Measurements from ENCODE around the gene MARCKSL1. TPM values are rescaled to one million over a fixed set of nuclear protein-coding genes. Genes with fewer than 3 reads are reported as not detected.

MARCKSL1 gene
- total RNA-seq, 1 experiment from 2014 or later = 91.5 TPM

DNA sequence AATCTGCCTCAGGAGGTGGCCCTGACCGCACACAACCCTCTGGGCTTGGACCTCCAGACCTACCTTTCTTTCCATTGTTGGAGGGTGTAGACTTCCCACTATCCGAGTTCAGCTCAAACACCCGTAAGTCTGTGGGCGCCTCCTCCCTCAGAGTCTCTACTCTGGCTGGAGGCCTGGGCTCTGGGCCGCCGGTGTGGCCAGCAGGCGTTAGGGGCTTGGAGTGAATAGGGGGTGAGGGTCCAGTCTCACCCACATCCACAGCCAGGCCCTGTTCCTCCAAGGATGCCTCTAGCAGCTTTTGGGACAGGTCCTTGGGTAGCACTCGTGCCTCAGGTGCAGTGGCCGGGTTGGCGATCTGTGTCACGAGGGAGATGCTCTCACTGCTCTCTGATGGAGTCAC, 40.2 kb upstream of the MARCKSL1 start:
- H3K36me3 ChIP-seq (ENCODE audit: low read depth) = peaks cover 42% of the 10 kb centered on the region
- H3K27me3 ChIP-seq (ENCODE audit: insufficient read depth, low read depth) = no peaks in the 10 kb centered on the region
- DNase-seq = no peak
- H3K4me2 ChIP-seq = no peak overlapping the region
- POLR2A ChIA-PET (ENCODE audit: unreplicated experiment) = interaction anchor here (0.5 to 0.7 kb wide), 3 partner anchors 10 to 167 kb away, joined by 5 to 21 read pairs (median 6); partner anchors contain the start of gene DCDC2B
- H3K4me3 ChIP-seq = no peak overlapping the region
- H3K79me2 ChIP-seq (ENCODE audit: low read depth) = no peaks in the 10 kb centered on the region
- peaks cover 11% of the 10 kb centered on the region for H3F3A ChIP-seq (ENCODE audit: insufficient read depth, low read depth)
- H3K27ac ChIP-seq = no peak overlapping the region
- no peaks in the 10 kb centered on the region for H3K9me2 ChIP-seq (ENCODE audit: insufficient read depth)
- no peak for TF ChIP-seq EZH2 (IDR thresholded peaks at IDR 0.05; ENCODE audit: low read depth)
- TF ChIP-seq, protein P1, sequence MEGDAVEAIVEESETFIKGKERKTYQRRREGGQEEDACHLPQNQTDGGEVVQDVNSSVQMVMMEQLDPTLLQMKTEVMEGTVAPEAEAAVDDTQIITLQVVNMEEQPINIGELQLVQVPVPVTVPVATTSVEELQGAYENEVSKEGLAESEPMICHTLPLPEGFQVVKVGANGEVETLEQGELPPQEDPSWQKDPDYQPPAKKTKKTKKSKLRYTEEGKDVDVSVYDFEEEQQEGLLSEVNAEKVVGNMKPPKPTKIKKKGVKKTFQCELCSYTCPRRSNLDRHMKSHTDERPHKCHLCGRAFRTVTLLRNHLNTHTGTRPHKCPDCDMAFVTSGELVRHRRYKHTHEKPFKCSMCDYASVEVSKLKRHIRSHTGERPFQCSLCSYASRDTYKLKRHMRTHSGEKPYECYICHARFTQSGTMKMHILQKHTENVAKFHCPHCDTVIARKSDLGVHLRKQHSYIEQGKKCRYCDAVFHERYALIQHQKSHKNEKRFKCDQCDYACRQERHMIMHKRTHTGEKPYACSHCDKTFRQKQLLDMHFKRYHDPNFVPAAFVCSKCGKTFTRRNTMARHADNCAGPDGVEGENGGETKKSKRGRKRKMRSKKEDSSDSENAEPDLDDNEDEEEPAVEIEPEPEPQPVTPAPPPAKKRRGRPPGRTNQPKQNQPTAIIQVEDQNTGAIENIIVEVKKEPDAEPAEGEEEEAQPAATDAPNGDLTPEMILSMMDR (conservative IDR thresholded peaks at IDR 0.05) = no peak
- BruUV-seq (replicated peaks) = no TSS peak
- H3K9me3 ChIP-seq (ENCODE audit: insufficient read depth, low read depth) = no peaks in the 10 kb centered on the region
- intact Hi-C loops (cut with micrococcal nuclease; ENCODE audit: unreplicated experiment) = no loop called here
- no peak overlapping the region for H2AFZ ChIP-seq
- no peaks in the 10 kb centered on the region for H3K4me1 ChIP-seq (replicated peaks; ENCODE audit: insufficient read depth)
- 0 out of 2 replicates have a peak, but pooled peaks cover 8% of the 10 kb centered on the region for H4K20me1 ChIP-seq (ENCODE audit: insufficient read depth)
- CTCF ChIA-PET = no interaction called here

DNA sequence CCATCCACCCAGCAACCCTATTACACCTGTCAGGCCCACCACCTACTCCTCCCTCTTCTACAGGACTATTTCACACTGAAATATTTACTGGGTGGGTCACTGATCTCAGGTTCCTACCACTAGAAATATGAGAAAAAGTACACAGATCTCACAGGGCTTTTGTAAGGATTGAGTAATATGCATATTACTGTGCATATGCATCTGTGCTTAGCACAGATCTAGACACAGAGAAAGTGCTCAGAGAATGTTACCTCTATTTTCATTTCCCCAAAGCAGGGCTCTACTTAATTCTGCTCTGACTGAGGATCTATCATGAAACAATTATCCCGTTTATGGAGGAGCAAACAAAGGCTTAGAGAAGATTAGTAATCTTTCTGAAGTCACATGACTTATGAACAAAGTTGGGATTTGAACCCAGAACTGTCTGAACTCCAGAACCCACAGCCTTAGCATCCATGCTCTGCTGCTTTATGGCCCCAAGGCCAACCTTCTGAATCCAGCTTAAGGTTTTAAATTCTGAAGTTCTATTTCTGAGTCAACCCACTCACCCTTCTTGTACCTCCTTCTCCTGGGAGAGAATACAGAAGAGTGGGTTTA, 38.1 kb upstream of the MARCKSL1 start:
- no peak overlapping the region for H3K4me2 ChIP-seq
- H3K9me2 ChIP-seq (ENCODE audit: insufficient read depth) = no peaks in the 10 kb centered on the region
- no peak for DNase-seq
- H3K4me3 ChIP-seq = no peak overlapping the region
- TF ChIP-seq, protein P1 (conservative IDR thresholded peaks at IDR 0.05) = no peak
- no peak for TF ChIP-seq EZH2 (IDR thresholded peaks at IDR 0.05; ENCODE audit: low read depth)
- CTCF ChIA-PET = no interaction called here
- no peaks in the 10 kb centered on the region for H3K27me3 ChIP-seq (ENCODE audit: insufficient read depth, low read depth)
- no peaks in the 10 kb centered on the region for H3K4me1 ChIP-seq (replicated peaks; ENCODE audit: insufficient read depth)
- intact Hi-C loops (cut with micrococcal nuclease; ENCODE audit: unreplicated experiment) = no loop called here
- BruUV-seq (replicated peaks) = no TSS peak
- no peak overlapping the region for H2AFZ ChIP-seq
- H3K36me3 ChIP-seq (ENCODE audit: low read depth) = peaks cover 42% of the 10 kb centered on the region
- H4K20me1 ChIP-seq (ENCODE audit: insufficient read depth) = peaks cover 5% of the 10 kb centered on the region; the same call in 1 of the 2 replicates
- H3F3A ChIP-seq (ENCODE audit: insufficient read depth, low read depth) = peaks cover 11% of the 10 kb centered on the region
- no peaks in the 10 kb centered on the region for H3K9me3 ChIP-seq (ENCODE audit: insufficient read depth, low read depth)
- no peaks in the 10 kb centered on the region for H3K79me2 ChIP-seq (ENCODE audit: low read depth)
- POLR2A ChIA-PET (ENCODE audit: unreplicated experiment) = no interaction called here
- no peak overlapping the region for H3K27ac ChIP-seq

DNA sequence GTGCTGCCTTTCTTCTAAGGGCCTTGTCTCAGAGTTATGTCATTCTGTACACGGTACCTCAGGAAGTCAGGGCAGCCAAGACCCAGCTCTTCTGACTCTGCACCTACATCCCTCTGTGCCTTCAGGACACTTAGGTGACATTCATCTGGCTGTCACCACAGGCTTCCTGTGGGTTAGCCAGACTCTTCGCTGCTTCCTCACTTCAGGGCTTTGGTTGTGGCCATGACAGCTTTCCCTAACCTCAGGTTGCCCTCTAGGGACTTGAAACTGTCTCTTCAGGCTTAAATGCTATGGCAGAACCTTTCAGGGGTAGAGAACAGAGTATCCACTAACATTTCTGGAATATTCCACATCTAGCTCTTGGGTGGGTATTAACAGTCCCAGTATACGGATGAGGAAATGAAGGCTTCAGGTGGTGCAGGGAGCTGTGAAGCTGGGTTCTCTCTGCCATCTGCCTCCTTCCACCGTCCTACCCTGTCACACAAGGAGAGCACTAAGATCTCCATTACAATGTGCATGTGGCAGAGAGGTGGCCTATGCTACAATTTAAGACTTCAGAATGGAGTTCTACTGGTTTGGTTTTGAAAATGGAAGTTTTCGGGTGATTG, 36.2 kb upstream of the MARCKSL1 start:
- H2AFZ ChIP-seq = no peak overlapping the region
- H3K27ac ChIP-seq = no peak overlapping the region
- no peaks in the 10 kb centered on the region for H3K9me2 ChIP-seq (ENCODE audit: insufficient read depth)
- no peaks in the 10 kb centered on the region for H3K79me2 ChIP-seq (ENCODE audit: low read depth)
- H3K27me3 ChIP-seq (ENCODE audit: insufficient read depth, low read depth) = no peaks in the 10 kb centered on the region
- peaks cover 5% of the 10 kb centered on the region; the same call in 1 of the 2 replicates for H4K20me1 ChIP-seq (ENCODE audit: insufficient read depth)
- TF ChIP-seq, protein P1 (conservative IDR thresholded peaks at IDR 0.05) = no peak
- TF ChIP-seq EZH2 (IDR thresholded peaks at IDR 0.05; ENCODE audit: low read depth) = no peak
- H3K4me1 ChIP-seq (replicated peaks; ENCODE audit: insufficient read depth) = no peaks in the 10 kb centered on the region
- intact Hi-C loops (cut with micrococcal nuclease; ENCODE audit: unreplicated experiment) = no loop called here
- ChIA-PET CTCF (interaction anchor here (0.6 kb wide), 1 partner anchor 499 kb away, joined by 3 read pairs; no protein-coding TSS in a partner anchor), POLR2A (ENCODE audit: unreplicated experiment) (interaction anchor here (0.6 kb wide), 1 partner anchor 155 kb away, joined by 3 read pairs; no protein-coding TSS in a partner anchor)
- no TSS peak for BruUV-seq (replicated peaks)
- H3F3A ChIP-seq (ENCODE audit: insufficient read depth, low read depth) = peaks cover 11% of the 10 kb centered on the region
- H3K36me3 ChIP-seq (ENCODE audit: low read depth) = peaks cover 41% of the 10 kb centered on the region
- no peak overlapping the region for H3K4me3 ChIP-seq
- no peak overlapping the region for H3K4me2 ChIP-seq
- no peak for DNase-seq
- no peaks in the 10 kb centered on the region for H3K9me3 ChIP-seq (ENCODE audit: insufficient read depth, low read depth)

Data from PC-9 (cell line).